BLaER1 (cell line): ENCODE results near the gene SP7.

Experiments
- H3K27ac ChIP-seq: shearing (Covaris generic); formaldehyde crosslinking; 2 replicates; pipeline ENCODE4 v1.8.1; 2022
- H3K27me3 ChIP-seq: shearing (Covaris generic); formaldehyde crosslinking; 2 replicates; pipeline ENCODE4 v1.8.1; 2022
- H3K36me3 ChIP-seq: shearing (Covaris generic); formaldehyde crosslinking; 2 replicates; pipeline ENCODE4 v1.8.1; 2022
- H3K4me1 ChIP-seq: shearing (Covaris generic); formaldehyde crosslinking; 2 replicates; pipeline ENCODE4 v1.8.1; 2022
- H3K4me2 ChIP-seq: shearing (Covaris generic); formaldehyde crosslinking; 2 replicates; pipeline ENCODE4 v1.8.1; 2022
- H3K4me3 ChIP-seq: shearing (Covaris generic); formaldehyde crosslinking; 2 replicates; pipeline ENCODE4 v1.8.1; 2022
- H3K9ac ChIP-seq: shearing (Covaris generic); formaldehyde crosslinking; 2 replicates; pipeline ENCODE4 v1.8.1; 2022
- H3K9me3 ChIP-seq: shearing (Covaris generic); formaldehyde crosslinking; 2 replicates; pipeline ENCODE4 v1.8.1; 2022
- H4K20me1 ChIP-seq: shearing (Covaris generic); formaldehyde crosslinking; 2 replicates; pipeline ENCODE4 v1.8.1; 2022
- Cebpa-rat ChIP-seq: shearing (Covaris generic); IDR thresholded peaks from 2 replicates; pipeline ENCODE4 v1.8.1; 2022

Gene SP7

DNA sequence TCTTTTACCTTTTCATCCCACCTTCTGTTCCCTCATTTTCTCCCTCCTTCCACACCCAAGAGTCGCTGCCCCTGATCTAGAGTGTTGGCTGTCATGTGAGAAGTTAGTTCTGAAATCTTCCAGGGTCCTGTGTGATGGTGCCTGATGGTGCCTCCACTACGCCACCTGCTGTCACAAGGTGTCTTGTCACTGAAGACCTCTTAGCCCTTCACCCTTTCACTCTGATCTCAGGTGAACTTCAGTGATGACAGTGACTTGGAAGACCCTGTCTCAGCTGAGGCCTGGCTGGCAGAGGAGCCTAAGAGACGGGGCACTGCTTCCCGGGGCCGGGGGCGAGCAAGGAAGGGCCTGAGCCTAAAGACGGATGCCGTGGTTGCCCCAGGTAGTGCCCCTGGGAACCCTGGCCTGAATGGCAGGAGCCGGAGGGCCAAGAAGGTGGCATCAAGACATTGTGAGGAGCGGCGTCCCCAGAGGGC is 48.4 kb downstream of the SP7 start:
- H4K20me1 ChIP-seq, result no peaks in the 10 kb centered on the region
- no peaks in the 10 kb centered on the region for H3K4me1 ChIP-seq
- H3K9me3 ChIP-seq, result no peaks in the 10 kb centered on the region
- H3K4me3 ChIP-seq, result no peak overlapping the region
- H3K36me3 ChIP-seq, result peaks cover 99% of the 10 kb centered on the region
- no peak overlapping the region for H3K9ac ChIP-seq
- no peak overlapping the region for H3K27ac ChIP-seq
- no peak overlapping the region for H3K4me2 ChIP-seq
- no peak for TF ChIP-seq Cebpa-rat
- H3K27me3 ChIP-seq, result no peaks in the 10 kb centered on the region

DNA sequence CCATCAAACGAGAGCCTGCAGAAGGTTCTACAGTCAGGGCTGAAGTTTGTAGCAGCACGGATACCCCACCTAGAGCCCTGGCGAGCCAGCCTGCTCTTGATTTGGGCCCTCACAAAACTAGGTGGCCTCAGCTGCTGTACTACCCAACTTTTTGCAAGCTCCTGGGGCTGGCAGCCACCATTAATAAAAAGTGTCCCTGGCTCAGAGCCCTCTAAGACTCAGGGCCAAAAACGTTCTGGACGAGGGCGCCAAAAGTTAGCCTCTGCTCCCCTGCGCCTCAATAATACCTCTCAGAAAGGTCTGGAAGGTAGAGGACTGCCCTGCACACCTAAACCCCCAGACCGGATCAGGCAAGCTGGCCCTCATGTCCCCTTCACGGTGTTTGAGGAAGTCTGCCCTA is 49.7 kb downstream of the SP7 start:
- Histone ChIP-seq H3K4me2 (no peak overlapping the region), H3K36me3 (peaks cover 99% of the 10 kb centered on the region), H3K27me3 (no peaks in the 10 kb centered on the region), H3K9me3 (no peaks in the 10 kb centered on the region), H3K9ac (no peak overlapping the region), H3K27ac (no peak overlapping the region), H3K4me3 (no peak overlapping the region), H3K4me1 (no peaks in the 10 kb centered on the region), H4K20me1 (no peaks in the 10 kb centered on the region)
- TF ChIP-seq Cebpa-rat, result no peak

DNA sequence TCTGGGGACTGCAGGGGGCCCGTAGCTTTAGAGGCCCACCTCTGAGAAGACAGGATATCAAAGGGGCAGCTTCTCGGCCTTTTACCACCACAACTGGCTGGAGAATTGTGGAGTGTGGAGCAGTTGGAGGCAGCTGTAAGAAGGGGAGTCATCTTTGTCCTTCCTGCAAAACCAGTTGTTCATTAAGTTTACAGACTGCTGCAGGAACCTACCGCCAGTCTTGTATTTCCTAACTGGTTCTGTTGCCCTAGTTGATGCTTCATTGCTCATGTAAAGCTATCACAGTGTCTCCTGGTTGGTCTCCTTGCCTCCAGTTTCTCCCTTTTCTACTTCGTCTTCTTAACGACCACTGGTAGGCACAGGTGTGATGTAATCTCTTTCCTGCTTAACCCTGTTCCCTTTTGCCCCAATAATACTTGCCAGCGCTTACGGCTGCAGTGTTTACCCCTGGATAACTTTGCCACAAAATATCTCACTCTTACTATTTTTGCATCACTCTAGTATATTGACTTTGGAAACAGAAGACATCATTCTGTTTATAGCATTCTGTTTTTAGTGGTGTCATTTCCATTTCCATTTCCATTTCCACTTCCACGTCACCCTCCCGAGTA is 56.2 kb downstream of the SP7 start:
- H3K9me3 ChIP-seq, result no peaks in the 10 kb centered on the region
- peaks cover 99% of the 10 kb centered on the region for H3K36me3 ChIP-seq
- H3K4me2 ChIP-seq, result no peak overlapping the region
- H3K27ac ChIP-seq, result no peak overlapping the region
- no peak for TF ChIP-seq Cebpa-rat
- H3K4me1 ChIP-seq, result no peaks in the 10 kb centered on the region
- no peak overlapping the region for H3K4me3 ChIP-seq
- no peaks in the 10 kb centered on the region for H4K20me1 ChIP-seq
- no peak overlapping the region for H3K9ac ChIP-seq
- H3K27me3 ChIP-seq, result no peaks in the 10 kb centered on the region

DNA sequence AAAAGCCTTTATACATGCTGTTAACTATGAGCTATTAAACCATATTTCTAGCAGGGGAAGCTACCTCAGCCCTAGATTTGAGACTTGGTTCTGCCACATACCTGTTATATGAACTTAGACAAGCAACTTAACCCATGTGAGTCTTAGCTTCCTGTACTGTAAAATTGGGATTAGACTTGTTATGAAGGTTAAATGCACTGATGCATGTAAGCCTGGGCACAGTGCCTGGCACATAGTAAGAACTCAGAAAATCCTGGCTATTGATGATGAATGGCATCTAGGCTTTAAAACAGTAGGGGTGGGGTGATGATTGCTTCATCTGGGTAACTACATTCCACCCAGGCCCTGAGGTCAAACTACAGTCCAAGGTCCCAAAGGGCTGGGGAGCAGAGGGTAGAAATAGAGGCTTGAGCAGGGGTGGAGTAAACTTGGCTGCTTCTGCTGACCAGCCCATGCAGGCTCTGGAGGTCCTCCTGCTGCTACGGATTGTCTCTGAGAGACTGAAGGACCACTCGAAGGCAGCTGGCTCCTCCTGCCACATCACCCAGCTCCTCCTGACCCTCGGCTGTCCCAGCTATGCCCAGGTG is 56.8 kb downstream of the SP7 start:
- H3K4me2 ChIP-seq, result no peak overlapping the region
- H3K9me3 ChIP-seq, result no peaks in the 10 kb centered on the region

DNA sequence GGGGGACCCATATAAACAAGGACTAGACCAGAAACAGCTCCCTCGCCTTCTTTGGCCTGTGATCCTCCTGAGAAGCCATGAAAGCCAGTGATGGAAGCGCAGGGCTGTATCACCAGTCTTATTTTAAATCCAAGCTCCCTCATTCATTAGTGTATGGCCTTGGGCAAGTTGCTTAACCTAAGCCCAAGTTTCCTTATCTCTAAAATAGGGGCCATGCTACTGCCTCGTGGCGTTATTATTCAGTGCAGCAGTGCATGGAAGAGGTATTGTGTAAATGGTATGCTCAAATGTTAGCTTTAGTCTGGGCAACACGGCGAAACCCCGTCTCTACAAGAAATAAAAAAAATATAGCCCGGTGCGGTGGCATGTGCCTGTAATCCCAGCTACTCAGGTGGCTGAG is 58.2 kb downstream of the SP7 start:
- H4K20me1 ChIP-seq, result no peaks in the 10 kb centered on the region
- no peaks in the 10 kb centered on the region for H3K27me3 ChIP-seq
- H3K9me3 ChIP-seq, result no peaks in the 10 kb centered on the region
- peaks cover 99% of the 10 kb centered on the region for H3K36me3 ChIP-seq
- H3K4me2 ChIP-seq, result no peak overlapping the region
- no peak overlapping the region for H3K4me3 ChIP-seq
- H3K9ac ChIP-seq, result peak overlapping the region; percentile 15; the same call in 1 of the 2 replicates
- no peaks in the 10 kb centered on the region for H3K4me1 ChIP-seq
- no peak overlapping the region for H3K27ac ChIP-seq
- TF ChIP-seq Cebpa-rat, result no peak

More for the DNA sequence above, 56.8 kb downstream of the SP7 start:
- H3K27ac ChIP-seq, result no peak overlapping the region
- no peaks in the 10 kb centered on the region for H4K20me1 ChIP-seq
- TF ChIP-seq Cebpa-rat, result no peak
- peaks cover 99% of the 10 kb centered on the region for H3K36me3 ChIP-seq
- H3K4me3 ChIP-seq, result no peak overlapping the region
- H3K9ac ChIP-seq, result no peak overlapping the region
- no peaks in the 10 kb centered on the region for H3K4me1 ChIP-seq
- H3K27me3 ChIP-seq, result no peaks in the 10 kb centered on the region
